DMS53 treated with DMSO at 0.1 percent for 48 hours (cell line): ENCODE results near the gene TRIM73.
"Not testable (repeated sequence)": the region's sequence is repeated elsewhere in the genome, so short reads cannot be mapped to it uniquely, and the experiment has no call there.

Experiments
- DNase-seq: peaks from one replicate; lab custom pipeline; 2025; ENCODE audit not compliant: unreplicated experiment; lab: John Stamatoyannopoulos, UW

TRIM73 gene

GRCh38 chr7:75395329-75395728 is at the start of gene TRIM73:
TRIM73 (plus strand) TSS chr7:75395629; CDS start chr7:75398934, 3,305 bp downstream.
- not testable (repeated sequence) for DNase-seq

DNA sequence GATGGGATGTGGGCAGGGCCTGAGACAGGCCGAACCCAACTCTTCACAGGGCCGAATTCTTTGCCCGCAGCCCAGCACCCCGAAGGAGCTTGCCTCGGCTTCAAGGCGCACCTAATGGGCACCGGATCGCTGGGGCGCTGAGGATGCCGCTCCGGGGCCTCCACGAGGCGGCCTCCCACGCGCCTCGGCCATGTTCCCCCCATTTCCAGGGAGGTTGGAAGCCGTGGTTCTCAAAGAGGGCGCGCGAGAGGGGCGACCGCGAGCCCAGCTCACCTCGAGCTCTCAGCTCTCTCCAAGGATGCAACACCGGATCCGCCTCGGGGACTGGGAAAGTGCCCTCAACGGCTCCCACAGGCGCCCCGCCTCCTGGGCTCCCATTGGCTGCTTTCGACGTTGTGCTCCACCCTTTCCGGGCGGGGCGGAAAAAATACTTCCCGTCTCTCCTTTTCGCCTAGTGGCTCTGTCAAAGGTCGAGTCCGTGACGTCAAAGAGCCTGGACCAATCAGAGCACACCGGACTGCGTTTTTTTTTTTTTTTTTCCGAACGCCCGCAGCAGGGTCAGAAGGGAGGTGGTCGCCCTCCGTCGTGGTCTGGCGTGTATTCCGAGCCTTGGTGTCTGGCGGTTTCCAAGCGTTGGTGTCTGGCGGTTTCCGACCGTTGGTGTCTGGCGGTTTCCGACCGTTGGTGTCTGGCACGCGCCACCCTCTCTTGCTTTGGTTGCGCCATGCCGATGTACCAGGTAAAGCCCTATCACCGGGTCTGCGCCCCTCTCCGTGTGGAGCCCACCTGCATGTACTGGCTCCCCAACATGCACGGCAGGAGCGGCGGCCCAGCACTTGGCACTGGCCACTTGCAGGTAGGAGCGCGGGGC is 36.5 kb upstream of the TRIM73 start:
- DNase-seq: not testable (repeated sequence)

- not testable (repeated sequence) for DNase-seq
Measured at GRCh38 chr7:75359542-75359848, 35.9 kb upstream of the TRIM73 start.

DNA sequence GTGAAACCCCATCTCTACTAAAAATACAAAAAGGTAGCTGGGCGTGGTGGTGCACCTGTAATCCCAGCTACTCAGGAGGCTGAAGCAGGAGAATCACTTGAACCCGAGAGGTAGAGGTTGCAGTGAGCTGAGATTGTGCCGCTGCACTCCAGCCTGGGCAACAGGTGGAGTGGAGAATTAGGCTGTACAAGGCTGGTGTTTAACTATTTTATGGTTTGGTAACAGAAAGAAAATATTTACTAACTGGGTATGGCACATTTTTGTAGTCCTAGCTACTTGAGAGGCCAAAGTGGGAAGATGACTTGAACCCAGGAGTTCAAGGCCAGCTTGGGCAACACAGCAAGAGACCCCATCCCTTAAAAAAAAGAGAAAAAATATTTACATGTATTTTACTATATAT is 31.4 kb upstream of the TRIM73 start:
- DNase-seq: not testable (repeated sequence)

- DNase-seq: not testable (repeated sequence)
Measured at GRCh38 chr7:75366643-75367042, 28.8 kb upstream of the TRIM73 start.

DNA sequence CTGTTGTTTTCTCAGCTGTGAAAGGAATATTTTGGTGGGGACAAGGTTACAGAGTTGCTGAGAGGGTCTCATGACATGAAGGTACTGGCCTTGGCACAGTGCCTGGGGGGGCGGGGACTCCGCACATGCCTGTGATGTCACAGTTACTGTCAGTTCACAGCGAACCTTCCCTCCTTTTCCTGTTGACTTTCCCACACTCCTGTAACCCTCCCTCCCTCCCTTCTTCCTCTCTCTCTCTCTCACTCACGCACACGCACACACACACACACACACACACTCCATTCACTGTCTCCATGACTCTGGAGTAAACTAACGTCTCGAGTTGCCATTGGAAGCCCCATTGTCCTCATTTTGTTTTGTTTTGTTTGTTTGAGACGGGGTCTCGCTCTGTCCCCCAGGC is 28.1 kb upstream of the TRIM73 start:
- not testable (repeated sequence) for DNase-seq

GRCh38 chr7:75374144-75374518 is 21.3 kb upstream of the TRIM73 start:
- DNase-seq: not testable (repeated sequence)

GRCh38 chr7:75374519-75375317 is 20.7 kb upstream of the TRIM73 start:
- not testable (repeated sequence) for DNase-seq

DNA sequence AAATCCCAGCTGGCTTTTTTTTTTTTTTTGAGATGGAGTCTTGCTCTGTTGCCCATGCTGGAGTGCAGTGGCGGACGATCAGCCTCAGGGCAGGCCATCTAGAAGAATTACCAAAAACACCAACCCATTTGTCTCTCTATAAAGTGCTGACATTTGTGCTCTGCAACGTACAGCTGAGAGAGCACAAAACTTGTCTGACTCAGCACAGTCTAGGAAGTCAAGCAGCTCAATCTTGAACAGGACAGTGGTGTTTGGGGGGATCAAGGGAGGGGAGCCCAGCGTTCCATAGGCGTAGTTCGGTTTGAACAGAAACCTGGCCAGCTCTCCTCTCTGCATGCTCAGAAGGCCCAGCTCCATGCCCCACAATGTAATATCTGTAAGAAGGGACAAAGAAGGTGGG is 2.2 kb upstream of the TRIM73 start:
- not testable (repeated sequence) for DNase-seq

DNA sequence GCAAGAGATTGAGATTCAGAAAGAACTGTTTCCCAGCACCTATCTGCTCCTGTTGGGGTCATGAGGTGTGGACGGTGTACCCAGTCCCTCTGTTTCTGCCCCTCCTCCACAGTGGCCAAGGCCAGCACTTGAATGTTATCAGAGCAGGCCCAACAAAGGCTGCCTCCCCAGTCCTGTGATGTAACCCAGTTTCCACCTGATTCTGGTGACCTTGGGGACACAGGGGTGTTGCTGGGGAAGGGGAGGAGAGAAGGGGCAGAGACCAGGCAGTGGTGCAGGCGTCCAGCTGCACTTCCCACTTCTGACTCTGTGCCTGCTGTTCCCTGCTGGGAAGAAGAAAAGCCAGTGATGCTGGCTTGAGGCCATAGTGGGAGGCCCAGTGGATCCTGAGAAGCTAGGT is 2.4 kb downstream of the TRIM73 start:
- DNase-seq: not testable (repeated sequence)

DNA sequence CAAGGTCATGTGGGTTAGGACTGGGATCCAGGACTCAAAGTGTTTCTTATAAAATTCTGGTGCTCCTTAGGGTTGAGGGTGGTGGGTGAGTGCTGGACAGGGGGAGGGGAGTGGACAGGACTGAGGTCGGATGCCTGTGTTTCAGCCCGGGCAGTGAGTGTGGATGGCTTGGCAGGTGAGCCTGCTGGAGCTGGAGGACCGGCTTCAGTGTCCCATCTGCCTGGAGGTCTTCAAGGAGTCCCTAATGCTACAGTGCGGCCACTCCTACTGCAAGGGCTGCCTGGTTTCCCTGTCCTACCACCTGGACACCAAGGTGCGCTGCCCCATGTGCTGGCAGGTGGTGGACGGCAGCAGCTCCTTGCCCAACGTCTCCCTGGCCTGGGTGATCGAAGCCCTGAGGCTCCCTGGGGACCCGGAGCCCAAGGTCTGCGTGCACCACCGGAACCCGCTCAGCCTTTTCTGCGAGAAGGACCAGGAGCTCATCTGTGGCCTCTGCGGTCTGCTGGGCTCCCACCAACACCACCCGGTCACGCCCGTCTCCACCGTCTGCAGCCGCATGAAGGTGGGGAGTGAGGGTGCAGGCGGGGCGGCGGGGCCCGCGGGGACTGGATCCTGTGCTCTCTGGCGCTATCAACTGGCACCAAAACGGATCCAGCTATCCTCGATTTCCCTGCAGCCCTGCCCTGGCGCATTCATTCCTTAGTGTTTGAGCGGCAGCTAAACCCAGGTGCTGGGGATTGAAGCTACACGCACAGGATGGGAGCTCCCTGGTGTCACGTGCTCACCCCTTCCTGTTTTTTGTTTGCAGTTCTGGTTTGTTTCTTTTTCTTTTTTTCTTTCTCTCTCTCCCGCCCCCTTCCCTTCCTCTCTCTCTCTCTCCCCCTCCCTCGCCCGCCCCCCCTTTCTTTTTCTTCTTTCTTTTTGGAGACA is 3.6 kb downstream of the TRIM73 start:
- DNase-seq: not testable (repeated sequence)

- not testable (repeated sequence) for DNase-seq
Measured at GRCh38 chr7:75400575-75400974, 5.1 kb downstream of the TRIM73 start.

- DNase-seq: not testable (repeated sequence)
Measured at GRCh38 chr7:75403455-75404443, 8.3 kb downstream of the TRIM73 start.

- not testable (repeated sequence) for DNase-seq
Measured at GRCh38 chr7:75404663-75405062, 9.2 kb downstream of the TRIM73 start.

DNA sequence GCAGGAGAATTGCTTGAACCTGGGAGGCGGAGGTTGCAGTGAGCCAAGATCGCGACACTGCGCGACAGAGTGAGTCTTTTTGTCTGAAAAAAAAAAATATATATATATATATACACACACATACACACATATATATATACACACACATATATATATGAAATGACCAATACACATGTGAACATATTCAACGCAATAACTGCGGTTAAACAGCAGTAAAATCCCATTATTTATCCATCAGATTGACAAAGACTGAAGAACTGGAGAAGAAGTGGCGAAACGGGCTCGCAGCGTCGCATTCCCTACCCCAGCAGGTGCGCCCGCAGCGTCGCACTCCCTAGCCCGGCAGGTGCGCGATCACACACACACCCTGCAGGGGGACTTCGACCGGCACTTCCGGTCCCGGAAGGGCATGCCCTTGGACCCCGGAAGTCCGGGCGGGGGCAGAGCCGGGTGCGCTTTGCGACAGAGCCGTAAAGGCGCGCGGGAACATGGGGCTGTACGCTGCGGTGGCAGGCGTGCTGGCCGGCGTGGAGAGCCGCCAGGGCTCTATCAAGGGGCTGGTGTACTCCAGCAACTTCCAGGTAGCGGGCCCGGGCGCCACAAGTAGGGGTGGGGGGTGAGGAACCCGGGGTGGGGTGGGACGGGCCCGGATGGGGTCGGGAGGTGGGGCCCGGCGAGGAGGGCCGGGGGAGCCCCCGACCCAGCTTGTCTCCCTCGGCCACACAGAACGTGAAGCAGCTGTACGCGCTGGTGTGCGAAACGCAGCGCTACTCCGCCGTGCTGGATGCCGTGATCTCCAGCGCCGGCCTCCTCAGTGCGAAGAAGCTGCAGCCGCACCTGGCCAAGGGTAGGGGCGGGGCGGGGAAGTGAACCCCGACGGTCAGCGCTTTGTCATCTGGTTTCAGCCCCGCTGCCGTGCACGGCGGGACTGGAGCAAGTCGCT is 14.7 kb downstream of the TRIM73 start:
- not testable (repeated sequence) for DNase-seq

DNA sequence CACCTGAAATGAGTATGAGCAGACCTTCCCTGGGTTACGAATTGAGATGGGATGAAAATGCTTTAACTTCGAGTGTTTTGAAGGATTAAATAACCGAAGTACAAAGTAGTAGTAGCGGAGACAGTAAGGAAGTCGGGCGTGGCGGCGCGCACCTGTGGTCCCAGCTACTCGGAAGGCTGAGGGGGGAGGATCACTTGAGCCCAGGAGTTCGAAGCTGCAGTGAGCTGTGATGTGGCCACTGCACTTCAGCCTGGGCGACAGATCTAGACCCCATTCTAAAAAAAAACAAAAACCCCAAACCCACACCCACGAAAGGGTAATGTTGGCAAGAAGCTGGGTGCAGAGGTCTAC is 15.4 kb downstream of the TRIM73 start:
- DNase-seq: not testable (repeated sequence)

GRCh38 chr7:75414204-75414603 is 18.8 kb downstream of the TRIM73 start:
- not testable (repeated sequence) for DNase-seq

GRCh38 chr7:75414708-75415427 is 19.4 kb downstream of the TRIM73 start:
- not testable (repeated sequence) for DNase-seq
